ENCODE measurements around the gene USP47.

USP47 gene

GRCh38 chr11:11844272-11844671 lies 2.5 kb downstream of the USP47 start:
- TF ChIP-seq BACH2 (CRISPR knock-in tag; IDR thresholded peaks at IDR 0.05; ENCODE audit: borderline replicate concordance) (no peak), ZNF8 (CRISPR knock-in tag; IDR thresholded peaks at IDR 0.05) (no peak), RARB (CRISPR knock-in tag; IDR thresholded peaks at IDR 0.05) (no peak), ZNF565 (CRISPR knock-in tag; conservative IDR thresholded peaks at IDR 0.05; ENCODE audit: low read depth) (no peak), ZNF70 (CRISPR knock-in tag; IDR thresholded peaks at IDR 0.05) (no peak), ESRRG (CRISPR knock-in tag; IDR thresholded peaks at IDR 0.05) (no peak), ZC3H10 (CRISPR knock-in tag; IDR thresholded peaks at IDR 0.05) (no peak), TOX (CRISPR knock-in tag; IDR thresholded peaks at IDR 0.05; ENCODE audit: borderline replicate concordance) (no peak), CSRNP3 (CRISPR knock-in tag; IDR thresholded peaks at IDR 0.05) (no peak), POU6F1 (CRISPR knock-in tag; IDR thresholded peaks at IDR 0.05; ENCODE audit: borderline replicate concordance, low read depth) (no peak)
- no peak for ATAC-seq

- no peak for ATAC-seq
Observed at GRCh38 chr11:11845071-11845470, 3.3 kb downstream of the USP47 start.

GRCh38 chr11:11845551-11845950 lies 3.8 kb downstream of the USP47 start:
- no peak for ATAC-seq

More at GRCh38 chr11:11845071-11845470, 3.3 kb downstream of the USP47 start:
- TF ChIP-seq CSRNP3 (CRISPR knock-in tag; IDR thresholded peaks at IDR 0.05) (no peak), POU6F1 (CRISPR knock-in tag; IDR thresholded peaks at IDR 0.05; ENCODE audit: borderline replicate concordance, low read depth) (no peak), TOX (CRISPR knock-in tag; IDR thresholded peaks at IDR 0.05; ENCODE audit: borderline replicate concordance) (no peak), ESRRG (CRISPR knock-in tag; IDR thresholded peaks at IDR 0.05) (no peak), ZFP3 (CRISPR knock-in tag; IDR thresholded peaks at IDR 0.05) (no peak), ZNF565 (CRISPR knock-in tag; conservative IDR thresholded peaks at IDR 0.05; ENCODE audit: low read depth) (no peak), TCF4 (CRISPR knock-in tag; IDR thresholded peaks at IDR 0.05; ENCODE audit: borderline replicate concordance) (no peak), ZFP30 (CRISPR knock-in tag; IDR thresholded peaks at IDR 0.05) (no peak), RARB (CRISPR knock-in tag; IDR thresholded peaks at IDR 0.05) (no peak), ZNF8 (CRISPR knock-in tag; IDR thresholded peaks at IDR 0.05) (no peak), ZNF70 (CRISPR knock-in tag; IDR thresholded peaks at IDR 0.05) (no peak), BACH2 (CRISPR knock-in tag; IDR thresholded peaks at IDR 0.05; ENCODE audit: borderline replicate concordance) (no peak), PPARA (CRISPR knock-in tag; IDR thresholded peaks at IDR 0.05; ENCODE audit: borderline replicate concordance) (no peak)

GRCh38 chr11:11847082-11847481 lies 5.3 kb downstream of the USP47 start:
- ATAC-seq = no peak
- no peak for TF ChIP-seq SNAI2 (CRISPR knock-in tag; IDR thresholded peaks at IDR 0.05)
- no peak for TF ChIP-seq ZNF8 (CRISPR knock-in tag; IDR thresholded peaks at IDR 0.05)
- no peak for TF ChIP-seq ESRRG (CRISPR knock-in tag; IDR thresholded peaks at IDR 0.05)
- no peak for TF ChIP-seq CREB5 (CRISPR knock-in tag; IDR thresholded peaks at IDR 0.05; ENCODE audit: low read depth)
- no peak for TF ChIP-seq OSR1 (CRISPR knock-in tag; IDR thresholded peaks at IDR 0.05)
- TF ChIP-seq CSRNP3 (CRISPR knock-in tag; IDR thresholded peaks at IDR 0.05) = no peak
- TF ChIP-seq ZC3H10 (CRISPR knock-in tag; IDR thresholded peaks at IDR 0.05) = no peak
- TF ChIP-seq ZNF70 (CRISPR knock-in tag; IDR thresholded peaks at IDR 0.05) = no peak
- TF ChIP-seq ISL1 (CRISPR knock-in tag; IDR thresholded peaks at IDR 0.05) = no peak
- no peak for TF ChIP-seq BACH2 (CRISPR knock-in tag; IDR thresholded peaks at IDR 0.05; ENCODE audit: borderline replicate concordance)
- no peak for TF ChIP-seq RARB (CRISPR knock-in tag; IDR thresholded peaks at IDR 0.05)
- no peak for TF ChIP-seq CSDC2 (CRISPR knock-in tag; IDR thresholded peaks at IDR 0.05)
- no peak for TF ChIP-seq ZFP3 (CRISPR knock-in tag; IDR thresholded peaks at IDR 0.05)
- TF ChIP-seq POU6F1 (CRISPR knock-in tag; IDR thresholded peaks at IDR 0.05; ENCODE audit: borderline replicate concordance, low read depth) = no peak
- no peak for TF ChIP-seq ZNF565 (CRISPR knock-in tag; conservative IDR thresholded peaks at IDR 0.05; ENCODE audit: low read depth)
- no peak for TF ChIP-seq TSHZ2 (CRISPR knock-in tag; IDR thresholded peaks at IDR 0.05)

More at GRCh38 chr11:11845551-11845950, 3.8 kb downstream of the USP47 start:
- TF ChIP-seq ISL1 (CRISPR knock-in tag; IDR thresholded peaks at IDR 0.05) (peak; percentile 28), ZFP30 (CRISPR knock-in tag; IDR thresholded peaks at IDR 0.05) (no peak)

All from SK-N-SH treated with all-trans-retinoic acid at 6 μM for 48 hours (cell line).